ENCODE measurements around the gene AHSG.
"Not testable (repeated sequence)": the region's sequence is repeated elsewhere in the genome, so short reads cannot be mapped to it uniquely, and the experiment has no call there.

DNA sequence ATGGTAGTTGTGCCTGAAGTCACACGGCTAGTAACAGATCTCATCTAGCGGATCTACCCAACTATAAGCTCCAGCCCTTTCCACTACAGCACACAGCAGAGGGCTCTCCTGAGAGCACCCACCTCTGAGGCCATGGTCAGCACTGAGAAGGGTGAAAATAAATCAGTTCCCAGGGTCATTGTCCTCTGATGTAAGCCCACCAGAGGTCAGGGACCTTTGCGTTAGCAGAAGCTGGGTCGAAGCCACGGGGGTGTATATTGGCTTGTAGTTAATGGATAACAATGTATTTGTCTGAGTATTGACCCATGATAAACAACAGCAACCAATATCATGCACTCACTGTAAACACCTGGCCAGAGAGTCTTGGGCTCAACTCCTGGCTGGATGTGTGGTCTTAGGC lies 21.3 kb downstream of the AHSG start:
- TF ChIP-seq, protein P1, sequence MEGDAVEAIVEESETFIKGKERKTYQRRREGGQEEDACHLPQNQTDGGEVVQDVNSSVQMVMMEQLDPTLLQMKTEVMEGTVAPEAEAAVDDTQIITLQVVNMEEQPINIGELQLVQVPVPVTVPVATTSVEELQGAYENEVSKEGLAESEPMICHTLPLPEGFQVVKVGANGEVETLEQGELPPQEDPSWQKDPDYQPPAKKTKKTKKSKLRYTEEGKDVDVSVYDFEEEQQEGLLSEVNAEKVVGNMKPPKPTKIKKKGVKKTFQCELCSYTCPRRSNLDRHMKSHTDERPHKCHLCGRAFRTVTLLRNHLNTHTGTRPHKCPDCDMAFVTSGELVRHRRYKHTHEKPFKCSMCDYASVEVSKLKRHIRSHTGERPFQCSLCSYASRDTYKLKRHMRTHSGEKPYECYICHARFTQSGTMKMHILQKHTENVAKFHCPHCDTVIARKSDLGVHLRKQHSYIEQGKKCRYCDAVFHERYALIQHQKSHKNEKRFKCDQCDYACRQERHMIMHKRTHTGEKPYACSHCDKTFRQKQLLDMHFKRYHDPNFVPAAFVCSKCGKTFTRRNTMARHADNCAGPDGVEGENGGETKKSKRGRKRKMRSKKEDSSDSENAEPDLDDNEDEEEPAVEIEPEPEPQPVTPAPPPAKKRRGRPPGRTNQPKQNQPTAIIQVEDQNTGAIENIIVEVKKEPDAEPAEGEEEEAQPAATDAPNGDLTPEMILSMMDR (IDR thresholded peaks at IDR 0.05 in 2 of 3, conservative IDR thresholded peaks at IDR 0.05 in 1 of 3; ENCODE audit: borderline replicate concordance in 1 of 3, insufficient read depth in 1 of 3, low read depth in 2 of 3, low read length in 2 of 3), result not testable (repeated sequence)
- TF ChIP-seq, protein P2, sequence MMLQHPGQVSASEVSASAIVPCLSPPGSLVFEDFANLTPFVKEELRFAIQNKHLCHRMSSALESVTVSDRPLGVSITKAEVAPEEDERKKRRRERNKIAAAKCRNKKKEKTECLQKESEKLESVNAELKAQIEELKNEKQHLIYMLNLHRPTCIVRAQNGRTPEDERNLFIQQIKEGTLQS (IDR thresholded peaks at IDR 0.05), result not testable (repeated sequence)
- not testable (repeated sequence) for TF ChIP-seq RAD21 (IDR thresholded peaks at IDR 0.05; ENCODE audit: low read depth)

Data from HCT116 (cell line).